ENCODE measurements around the gene C16orf87.
"Not testable (repeated sequence)": the region's sequence is repeated elsewhere in the genome, so short reads cannot be mapped to it uniquely, and the experiment has no call there.

The C16orf87 gene

DNA sequence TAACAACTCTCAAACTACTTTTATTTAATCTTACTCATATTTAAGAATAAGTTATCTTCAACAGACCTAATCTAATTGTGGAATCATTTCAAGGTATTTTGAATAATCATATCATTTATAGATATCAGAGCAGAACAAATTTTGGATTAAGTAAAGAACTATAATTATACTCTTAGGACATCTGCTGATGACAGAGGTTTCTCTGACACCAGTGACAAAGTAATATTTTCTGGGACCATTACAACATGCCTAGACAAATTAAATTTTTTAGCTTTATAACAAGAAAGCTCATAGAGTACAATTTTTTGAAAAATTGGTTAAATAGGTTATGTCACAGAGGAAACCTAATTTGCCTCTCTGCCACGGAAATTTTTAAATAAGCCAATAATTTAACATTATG is 30.5 kb downstream of the C16orf87 start:
- DNase-seq (ENCODE audit: low read depth): no peak

DNA sequence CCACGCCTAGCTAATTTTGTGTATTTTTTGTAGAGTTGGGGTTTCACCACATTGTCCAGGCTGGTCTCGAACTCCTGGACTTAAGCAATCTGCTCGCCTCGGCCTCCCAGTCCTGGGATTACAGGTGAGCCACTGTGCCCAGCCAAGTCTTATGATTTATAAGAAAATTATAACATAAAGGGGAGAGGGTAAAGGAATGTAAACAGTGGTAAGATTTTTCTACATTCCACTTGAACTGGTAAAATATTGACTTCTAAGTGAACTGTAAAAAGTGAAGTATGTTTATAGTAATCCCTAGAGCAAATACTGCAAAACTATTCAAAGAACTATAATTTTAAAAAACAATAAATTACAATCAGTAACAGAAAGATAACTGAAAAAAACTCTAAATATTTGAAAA is 33.5 kb downstream of the C16orf87 start:
- no peak for DNase-seq (ENCODE audit: low read depth)

DNA sequence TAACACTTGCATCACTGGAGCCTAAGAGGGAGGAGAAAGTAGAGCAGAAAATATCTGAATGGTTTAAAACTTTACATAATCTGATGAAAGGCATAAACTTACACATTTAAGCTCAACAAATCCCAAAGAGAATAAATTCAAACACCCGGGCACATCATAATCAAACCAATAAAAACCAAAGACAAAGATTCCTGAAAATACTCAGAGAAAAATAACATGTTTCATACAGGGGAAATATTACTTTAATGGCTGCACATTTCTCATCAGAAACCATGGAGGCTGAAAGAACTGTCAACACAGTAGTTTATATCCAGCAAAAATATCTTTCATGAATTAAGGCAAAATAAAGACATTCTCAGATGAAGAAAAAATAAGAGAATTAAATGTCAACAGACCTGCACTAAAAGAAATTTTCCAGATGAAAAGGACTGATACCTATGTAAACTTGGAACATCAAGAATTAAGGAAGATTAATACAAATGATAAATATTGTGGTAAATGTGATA is 34.2 kb downstream of the C16orf87 start:
- DNase-seq (ENCODE audit: low read depth): no peak

DNA sequence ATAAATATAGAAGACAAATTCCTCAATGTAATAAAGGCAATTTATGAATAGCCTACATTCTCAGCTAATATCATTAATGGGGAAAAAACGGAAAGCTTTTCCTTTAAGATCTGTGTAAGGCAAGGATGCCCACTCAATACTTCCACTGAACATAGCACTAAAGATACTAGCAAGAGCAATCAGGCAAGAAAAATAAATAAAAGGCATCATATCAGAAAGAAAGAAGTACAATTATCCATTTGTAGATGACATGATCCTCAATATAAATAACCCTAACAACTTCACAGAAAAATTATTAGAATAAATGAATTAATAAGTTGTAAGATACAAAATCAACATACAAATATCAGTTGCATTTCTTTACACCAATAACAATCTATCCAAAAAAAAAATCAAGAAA is 37.1 kb downstream of the C16orf87 start:
- no peak for DNase-seq (ENCODE audit: low read depth)

DNA sequence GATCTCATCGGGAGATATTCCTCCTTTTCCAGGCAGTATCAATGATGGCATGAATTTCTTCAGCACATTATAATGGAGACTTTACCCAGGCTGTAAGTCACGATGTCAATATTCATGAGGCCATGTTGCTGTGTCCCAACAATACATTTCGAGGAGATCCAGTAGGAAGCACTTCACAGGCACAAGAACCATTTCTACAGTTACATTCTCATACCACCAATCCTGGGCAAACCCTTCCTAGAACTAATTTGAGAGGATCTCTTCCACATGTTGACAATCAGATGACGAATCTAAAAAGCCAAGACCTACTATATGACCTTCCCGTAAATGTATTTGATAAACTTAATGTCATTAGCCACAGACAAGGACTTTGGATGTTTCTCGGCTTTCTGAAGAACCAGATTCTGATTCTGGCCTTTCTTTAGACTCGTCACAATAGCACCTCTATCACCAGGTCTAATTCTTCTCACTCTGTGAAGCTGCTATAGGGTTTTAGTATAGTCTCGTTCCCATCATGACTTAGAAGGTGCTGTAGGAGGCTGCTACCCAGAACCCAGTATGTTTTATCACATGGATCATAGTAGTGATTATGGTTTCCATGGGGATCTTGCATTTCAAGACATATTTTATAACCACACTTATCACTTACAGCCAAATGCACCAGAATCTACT is 40.2 kb downstream of the C16orf87 start:
- DNase-seq (ENCODE audit: low read depth): no peak

DNA sequence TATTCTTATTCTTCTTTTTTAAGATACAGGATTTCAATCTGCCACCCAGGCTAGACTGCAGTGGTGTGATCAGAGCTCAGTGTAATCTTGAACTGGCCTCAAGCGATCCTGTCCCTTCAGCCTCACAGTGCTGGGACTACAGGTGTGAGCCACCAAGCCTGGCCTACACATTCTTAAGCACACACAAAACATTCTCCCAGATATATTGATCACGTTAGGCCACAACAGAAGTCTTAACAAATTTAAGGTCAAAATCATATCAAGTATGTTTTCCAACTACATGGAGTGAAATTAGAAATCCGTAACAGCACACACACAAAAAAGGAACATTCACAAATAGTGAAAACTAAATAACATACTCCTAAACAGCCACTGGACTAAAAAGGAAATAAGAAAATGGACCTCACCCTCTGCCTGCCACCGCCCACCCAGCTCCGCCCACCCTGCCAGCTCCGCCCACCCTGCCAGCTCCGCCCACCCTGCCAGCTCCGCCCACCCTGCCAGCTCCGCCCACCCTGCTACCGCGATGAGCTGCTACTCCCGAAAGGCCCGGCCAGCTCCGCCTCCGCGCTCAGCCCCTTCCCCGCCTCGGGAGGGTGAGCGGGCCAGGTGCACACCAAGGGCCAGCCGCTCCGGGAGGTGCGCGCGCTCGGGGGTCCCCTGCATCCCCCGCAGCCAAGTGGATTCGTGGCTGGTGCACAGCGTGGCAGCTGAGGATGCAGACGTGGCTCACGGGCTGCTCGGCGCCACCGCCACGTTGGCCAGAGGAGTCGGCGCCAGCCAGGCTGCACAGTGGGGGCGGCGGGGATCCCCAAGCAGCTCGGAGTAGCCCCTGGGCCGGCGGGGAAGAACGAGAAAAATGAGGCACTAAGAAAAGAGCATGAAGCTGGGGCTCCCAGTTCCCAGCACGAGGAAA is 41.2 kb downstream of the C16orf87 start:
- DNase-seq (ENCODE audit: low read depth): peak; percentile 57

DNA sequence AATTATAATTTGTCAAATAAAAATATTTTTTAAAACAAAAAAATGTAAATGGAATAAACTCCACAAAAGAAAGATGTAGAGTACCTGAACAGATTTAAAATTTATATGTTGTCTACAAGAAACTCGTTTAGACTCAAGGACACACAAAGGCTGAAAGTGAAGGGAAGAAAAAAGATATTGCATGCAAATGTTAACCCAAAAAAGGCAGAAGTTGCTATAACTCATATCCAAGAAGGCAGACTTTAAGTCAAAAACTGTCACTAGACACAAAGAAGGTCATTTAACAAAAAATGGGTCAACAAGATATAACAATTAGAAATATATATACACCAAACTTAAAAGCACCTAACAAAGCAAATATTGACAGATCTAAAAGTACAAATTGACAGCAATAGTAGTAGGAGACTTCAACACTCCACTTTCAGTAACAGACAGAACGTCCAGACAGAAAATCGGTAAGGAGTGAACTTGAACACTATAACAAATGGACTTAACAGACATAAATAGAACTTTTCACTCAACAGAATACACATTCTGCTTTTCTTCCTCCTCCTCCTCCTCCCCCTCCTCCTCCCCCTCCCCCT is 42.0 kb downstream of the C16orf87 start:
- no peak for DNase-seq (ENCODE audit: low read depth)

DNA sequence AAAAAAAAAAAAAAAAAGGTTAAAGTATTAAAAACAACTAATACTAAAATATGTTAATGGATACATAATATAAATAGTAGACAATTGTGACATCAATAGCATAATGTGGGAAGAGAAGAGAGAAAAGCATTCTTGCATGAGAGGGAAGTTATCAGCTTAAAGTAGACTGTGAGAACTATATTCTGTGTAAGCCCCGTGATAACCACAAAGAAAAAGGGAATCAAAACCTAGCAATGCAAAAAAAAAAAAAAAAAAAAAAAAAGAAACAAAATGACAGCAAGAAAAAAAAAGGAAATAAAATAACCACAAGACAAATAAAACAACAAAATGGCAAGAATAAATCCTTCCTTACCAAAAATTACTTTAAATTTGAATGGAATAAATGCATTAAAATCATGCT is 43.1 kb downstream of the C16orf87 start:
- DNase-seq (ENCODE audit: low read depth): no peak

DNA sequence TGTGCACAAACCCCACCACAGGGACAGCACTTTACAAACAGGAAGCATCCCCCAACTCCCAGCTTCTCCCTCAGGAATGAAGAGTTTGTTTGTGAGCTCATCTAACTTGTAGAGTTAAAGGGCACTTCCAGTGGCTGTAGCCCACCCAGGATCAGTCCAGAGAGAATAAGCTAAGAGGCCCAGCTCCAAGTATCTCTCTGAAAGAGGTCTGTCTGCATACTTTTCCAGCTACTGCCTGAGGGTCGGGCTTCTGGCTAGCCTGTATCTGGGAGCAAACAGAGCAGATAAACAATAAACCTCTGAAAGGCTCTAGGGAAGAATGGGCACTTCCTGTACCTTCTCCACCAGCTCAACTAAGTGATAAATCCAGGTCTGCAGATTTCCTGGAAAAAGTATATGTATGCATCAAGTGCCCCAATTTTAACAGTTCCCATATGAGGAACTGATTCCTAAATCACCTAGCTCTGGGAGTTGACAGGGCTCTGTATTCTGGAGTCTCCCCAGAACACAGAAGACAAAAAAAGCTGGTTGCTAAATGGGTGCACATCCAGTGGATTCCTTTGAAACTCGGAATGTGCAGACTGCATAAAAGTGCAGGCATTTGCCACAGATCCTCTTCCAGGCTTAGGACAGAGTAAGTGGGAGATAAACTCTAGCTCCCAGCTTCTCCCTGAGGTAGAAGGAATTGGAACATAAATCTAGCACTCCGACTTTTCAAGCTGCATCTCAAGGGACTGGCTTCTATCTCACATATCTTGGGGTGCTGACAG is 45.7 kb downstream of the C16orf87 start:
- no peak for DNase-seq (ENCODE audit: low read depth)

DNA sequence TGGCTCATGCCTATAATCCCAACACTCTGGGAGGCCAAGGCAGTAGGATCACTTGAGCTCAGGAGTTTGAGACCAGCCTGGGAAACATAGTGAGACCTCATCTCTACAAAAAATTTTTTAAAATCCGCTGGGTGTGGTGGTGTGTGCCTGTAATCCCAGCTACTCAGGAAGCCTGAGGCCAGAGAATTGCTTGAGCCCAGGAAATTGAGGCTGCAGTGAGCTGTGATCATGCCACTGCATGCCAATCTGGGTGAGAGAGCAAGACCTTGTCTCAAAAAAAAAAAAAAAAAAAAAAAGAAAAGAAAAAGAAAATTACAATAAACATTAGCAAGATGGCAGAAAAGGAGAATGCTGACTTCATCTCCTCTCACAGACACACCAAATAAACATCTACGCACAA is 46.4 kb downstream of the C16orf87 start:
- DNase-seq (ENCODE audit: low read depth): not testable (repeated sequence)

DNA sequence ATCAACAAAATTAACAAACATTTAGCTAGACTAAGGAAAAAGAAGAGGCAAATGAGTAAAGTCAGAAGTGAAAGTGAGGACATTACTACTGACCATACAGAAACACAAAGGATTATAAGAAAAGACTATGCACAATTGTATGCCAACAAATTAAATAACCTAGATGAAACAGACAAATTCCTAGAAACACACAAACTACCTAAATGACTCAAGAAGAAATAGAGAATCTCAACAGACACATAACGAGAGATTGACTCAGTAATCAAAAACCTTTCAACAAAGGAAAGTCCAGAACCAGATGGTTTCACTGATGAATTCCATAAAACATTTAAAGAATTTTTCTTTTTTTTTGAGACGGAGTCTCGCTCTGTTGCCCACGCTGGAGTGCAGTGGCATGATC is 47.2 kb downstream of the C16orf87 start:
- no peak for DNase-seq (ENCODE audit: low read depth)

DNA sequence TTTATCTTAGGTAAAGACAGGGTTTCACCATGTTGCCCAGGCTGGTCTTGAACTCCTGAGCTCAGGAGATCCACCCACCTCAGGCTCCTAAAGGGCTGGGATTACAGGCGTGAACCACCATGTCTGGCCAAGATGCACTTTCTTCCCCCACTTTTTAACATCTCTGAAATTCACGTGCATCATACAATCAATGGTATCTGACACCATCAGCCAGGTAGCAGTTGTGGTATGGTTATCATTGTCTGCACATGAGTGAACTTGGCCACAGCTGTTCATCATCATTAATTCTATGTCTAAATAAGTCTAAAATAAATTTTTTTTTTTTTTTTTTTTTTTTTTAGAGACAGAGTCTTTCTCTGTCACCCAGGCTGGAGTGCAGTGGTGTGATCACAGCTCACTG is 48.7 kb downstream of the C16orf87 start:
- no peak for DNase-seq (ENCODE audit: low read depth)

DNA sequence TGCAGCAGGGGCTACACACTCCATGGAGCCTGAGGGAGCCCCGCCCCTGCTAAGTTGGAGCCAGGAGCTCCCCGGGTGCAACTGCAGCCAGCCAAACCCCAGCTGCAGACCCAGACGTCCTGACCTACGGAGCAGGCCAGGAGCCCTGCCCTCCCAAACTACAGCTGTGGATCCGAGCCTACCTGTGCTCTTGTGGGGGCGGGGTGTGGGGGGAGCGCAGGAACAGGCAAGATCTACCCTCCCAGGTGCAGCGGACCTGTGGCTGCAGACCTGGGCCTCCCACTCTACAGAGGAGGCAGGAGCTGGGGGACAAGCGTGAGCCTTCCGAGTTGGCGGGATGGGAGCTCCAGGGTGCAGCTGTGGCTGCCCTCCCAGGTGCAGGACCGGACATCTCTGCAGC is 53.2 kb downstream of the C16orf87 start:
- DNase-seq (ENCODE audit: low read depth): no peak

DNA sequence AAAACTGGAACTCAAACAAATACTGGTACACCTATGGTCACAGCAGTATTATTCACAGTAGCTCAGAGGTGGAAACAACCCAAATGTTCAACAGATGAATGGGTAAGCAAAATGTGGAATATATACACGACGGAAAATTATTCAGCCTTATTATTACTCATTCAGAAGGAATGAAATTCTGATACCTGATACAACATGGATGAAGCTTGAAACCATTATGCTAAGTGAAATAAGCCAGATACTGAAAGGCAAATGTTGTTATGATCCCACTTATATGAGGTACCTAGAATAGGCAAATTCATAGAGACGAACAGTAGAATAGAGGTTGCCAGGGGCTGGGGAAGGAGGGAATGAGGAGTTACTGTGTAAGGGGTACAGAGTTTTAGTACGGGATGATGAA is 55.8 kb downstream of the C16orf87 start:
- DNase-seq (ENCODE audit: low read depth): no peak

DNA sequence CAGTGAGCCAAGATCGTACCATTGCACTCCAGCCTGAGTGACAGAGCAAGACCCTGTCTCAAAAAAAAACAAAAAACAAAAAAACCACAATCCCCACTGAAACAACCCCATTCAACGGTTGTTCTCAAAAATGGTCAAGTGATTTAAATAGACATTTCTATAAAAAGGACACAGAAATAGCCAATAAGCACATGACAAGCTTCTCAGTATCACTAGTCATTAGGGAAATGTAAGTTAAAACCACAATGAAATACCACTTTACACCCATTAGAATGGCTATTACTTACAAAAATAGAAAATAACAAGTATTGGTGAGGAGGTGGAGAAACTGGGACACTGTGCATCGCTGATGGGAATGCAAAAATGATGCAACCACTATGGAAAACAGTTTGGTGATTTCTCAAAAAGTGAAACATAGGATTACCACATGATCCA is 56.2 kb downstream of the C16orf87 start:
- no peak for DNase-seq (ENCODE audit: low read depth)

DNA sequence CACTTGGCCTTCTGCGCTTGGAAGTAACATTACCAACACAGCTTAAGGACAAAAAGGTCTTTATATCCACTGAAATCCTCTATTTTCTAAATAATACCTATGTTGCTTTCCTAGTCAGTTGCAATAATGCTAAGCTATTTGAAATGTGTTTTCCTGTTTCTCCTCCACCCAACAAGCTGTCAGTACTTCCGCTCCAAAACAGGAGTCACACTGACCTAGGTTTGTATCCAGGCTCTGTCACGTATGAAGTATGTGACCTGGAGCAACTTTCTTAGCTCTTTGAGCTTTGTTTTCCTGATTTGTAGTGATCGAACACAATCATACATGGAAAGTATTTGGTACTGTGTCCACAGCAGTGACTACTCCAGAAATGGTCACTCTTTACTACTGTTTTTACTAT is 58.5 kb downstream of the C16orf87 start:
- no peak for DNase-seq (ENCODE audit: low read depth)

DNA sequence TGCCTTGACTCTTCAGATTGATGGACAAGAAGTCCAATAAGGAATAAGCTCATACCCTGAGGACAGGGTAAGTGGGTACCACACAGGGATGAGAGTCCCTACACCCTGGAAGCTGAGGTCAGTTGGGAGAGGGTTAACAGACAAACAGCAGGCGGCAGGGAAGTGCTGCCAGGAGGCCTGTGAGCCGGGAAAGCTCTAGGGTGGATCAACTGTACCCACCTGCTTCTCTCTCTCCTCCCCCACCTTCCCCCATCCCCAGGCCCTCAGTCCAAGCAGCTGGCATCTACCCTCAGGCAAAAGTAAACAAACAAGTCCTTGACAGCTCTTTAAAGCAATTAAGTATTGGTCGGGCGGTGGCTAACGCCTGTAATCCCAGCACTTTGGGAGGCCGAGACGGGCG is 62.2 kb downstream of the C16orf87 start:
- DNase-seq (ENCODE audit: low read depth): no peak

DNA sequence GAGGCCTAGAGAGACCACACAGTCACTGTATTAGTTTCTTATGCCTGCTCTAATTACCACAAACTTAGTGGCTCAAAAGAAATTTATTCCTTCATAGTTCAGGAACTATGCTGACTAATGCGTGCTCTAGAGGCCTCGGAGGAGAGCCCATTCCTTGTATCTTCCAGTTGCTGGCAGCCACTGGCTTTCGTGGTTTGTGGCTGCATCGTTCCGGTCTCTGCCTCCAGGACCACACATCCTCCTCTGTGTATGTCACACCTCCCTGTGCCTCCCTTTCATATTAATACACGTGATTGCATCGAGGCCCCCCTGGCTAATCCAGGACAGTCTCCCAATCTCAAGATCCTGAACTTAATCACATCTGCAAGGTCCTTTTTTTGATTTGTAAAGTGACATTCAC is 65.9 kb downstream of the C16orf87 start:
- no peak for DNase-seq (ENCODE audit: low read depth)

DNA sequence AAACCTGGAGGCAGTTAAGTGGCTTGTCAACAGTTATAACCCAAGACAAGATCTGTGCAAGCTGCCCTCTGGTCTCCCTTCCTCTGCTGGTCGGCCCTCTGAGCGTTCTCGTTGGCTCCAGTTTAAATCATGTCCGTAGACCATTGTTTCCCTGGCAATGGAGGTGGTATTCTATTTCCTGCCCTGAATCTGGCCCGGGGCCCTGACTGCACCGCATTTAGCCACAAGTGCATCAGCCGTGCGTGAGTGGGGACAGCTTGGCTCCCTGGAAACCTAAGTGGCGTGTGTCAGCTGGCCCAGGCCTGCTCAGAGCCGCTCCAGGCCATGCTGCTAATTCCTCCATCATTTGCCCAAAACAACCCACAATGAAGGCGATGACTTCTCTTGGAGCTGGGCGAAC is 67.8 kb downstream of the C16orf87 start:
- no peak for DNase-seq (ENCODE audit: low read depth)

DNA sequence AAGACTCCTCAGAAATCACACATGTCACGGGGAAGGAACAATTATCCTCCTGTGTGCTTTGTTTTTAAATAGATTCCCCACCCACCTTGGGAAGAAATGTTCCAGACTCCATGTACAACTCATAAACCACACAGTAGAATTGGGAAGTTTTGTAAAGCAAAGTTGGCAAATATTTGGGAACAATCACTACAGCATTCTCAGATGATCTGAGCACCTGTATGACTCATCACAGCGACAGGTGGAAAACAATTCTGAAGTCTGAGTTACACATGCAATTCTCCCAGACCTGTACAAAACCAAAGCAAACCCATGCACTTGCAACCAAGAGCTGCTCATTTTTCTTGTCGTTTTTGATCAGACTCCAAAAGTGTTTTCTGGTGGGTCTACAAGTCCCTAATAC is 68.4 kb downstream of the C16orf87 start:
- no peak for DNase-seq (ENCODE audit: low read depth)

DNA sequence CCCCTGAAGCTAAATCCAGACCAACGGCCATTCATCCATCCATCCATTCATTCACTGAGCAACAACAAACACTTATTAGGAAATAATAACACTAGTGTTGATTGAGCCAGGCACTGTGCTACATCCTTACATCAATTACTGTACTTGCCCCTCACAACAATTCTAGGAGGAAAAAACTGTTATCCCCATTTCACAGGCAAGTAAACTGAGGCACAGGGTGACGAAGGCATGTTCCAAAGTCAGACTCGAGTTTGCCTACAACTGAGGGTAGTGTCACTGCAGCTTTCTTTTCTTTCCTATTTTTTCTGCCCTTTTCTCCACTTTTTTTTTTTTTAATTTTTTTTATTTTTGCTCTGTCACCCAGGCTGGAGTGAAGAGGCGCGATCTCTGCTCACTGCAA is 71.7 kb downstream of the C16orf87 start:
- DNase-seq (ENCODE audit: low read depth): no peak

DNA sequence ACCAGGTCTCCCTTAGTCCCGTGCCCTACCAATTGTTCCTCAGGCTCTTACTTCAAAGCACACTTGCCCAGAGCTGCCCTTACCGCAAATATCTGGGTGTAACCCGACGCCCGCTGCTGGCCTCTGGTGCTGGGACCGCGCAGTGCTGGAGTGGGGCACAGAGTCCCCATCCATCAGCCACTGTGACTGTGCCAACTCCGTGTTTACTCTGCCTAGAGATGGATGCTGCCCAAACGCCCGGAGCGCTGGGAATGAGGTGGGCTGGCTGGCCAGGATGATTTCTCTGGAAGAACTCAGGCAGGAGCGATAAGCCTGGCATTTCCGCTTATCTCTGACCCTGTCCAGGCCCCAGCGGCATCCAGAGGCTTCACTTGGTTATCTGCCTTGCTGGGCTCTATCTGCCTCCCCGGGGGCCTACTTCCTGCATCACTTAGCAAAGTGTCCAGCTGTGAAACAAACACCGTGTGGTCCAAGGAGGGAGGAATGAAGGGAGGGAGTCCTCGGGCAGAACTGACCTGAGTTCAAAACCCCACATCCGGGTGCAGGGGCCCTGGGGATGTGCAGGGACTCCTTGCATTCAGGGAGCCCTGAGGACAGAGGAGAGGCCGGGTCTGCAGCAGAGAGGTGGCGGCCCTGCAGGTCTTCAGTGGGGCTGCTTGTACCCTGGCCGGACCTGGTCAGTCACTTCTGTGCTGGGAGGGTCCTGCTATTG is 73.5 kb downstream of the C16orf87 start:
- DNase-seq (ENCODE audit: low read depth): no peak

All from stimulated activated CD8-positive, alpha-beta memory T cell treated with anti-CD3 and anti-CD28 coated beads, Interleukin-7, amount 100 ng/mL, for 24 hours (primary cell).